ENCODE results near the gene ATL2.

DNA sequence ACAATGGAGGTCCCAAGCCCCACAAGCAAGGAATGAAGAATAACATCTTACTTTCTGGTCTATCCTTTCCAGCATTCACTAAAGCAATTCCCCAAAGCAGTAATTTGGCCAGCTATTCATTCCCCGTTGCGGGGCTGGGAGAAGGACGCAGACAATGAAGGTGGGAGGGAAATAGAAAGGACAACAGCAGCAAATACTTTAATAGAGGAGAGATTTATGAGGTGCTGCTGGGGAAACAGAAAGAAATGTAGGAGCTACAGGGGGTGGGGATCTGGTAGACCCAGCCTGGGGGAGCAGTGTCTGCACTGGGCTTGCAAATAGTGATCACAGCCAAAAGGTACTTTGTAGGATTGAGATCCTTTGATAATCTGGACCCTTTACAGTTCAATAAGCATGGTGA, 13.9 kb upstream of the ATL2 start:
- no peak for TF ChIP-seq MAX (IDR thresholded peaks at IDR 0.05)
- no peak for TF ChIP-seq FOXM1 (IDR thresholded peaks at IDR 0.05; ENCODE audit: borderline replicate concordance, low read depth)
- TF ChIP-seq CEBPB (IDR thresholded peaks at IDR 0.05), result no peak
- TF ChIP-seq TAF1 (IDR thresholded peaks at IDR 0.05; ENCODE audit: low read depth), result no peak
- TF ChIP-seq EP300 (IDR thresholded peaks at IDR 0.05; ENCODE audit: borderline replicate concordance), result no peak
- TF ChIP-seq, protein P1, sequence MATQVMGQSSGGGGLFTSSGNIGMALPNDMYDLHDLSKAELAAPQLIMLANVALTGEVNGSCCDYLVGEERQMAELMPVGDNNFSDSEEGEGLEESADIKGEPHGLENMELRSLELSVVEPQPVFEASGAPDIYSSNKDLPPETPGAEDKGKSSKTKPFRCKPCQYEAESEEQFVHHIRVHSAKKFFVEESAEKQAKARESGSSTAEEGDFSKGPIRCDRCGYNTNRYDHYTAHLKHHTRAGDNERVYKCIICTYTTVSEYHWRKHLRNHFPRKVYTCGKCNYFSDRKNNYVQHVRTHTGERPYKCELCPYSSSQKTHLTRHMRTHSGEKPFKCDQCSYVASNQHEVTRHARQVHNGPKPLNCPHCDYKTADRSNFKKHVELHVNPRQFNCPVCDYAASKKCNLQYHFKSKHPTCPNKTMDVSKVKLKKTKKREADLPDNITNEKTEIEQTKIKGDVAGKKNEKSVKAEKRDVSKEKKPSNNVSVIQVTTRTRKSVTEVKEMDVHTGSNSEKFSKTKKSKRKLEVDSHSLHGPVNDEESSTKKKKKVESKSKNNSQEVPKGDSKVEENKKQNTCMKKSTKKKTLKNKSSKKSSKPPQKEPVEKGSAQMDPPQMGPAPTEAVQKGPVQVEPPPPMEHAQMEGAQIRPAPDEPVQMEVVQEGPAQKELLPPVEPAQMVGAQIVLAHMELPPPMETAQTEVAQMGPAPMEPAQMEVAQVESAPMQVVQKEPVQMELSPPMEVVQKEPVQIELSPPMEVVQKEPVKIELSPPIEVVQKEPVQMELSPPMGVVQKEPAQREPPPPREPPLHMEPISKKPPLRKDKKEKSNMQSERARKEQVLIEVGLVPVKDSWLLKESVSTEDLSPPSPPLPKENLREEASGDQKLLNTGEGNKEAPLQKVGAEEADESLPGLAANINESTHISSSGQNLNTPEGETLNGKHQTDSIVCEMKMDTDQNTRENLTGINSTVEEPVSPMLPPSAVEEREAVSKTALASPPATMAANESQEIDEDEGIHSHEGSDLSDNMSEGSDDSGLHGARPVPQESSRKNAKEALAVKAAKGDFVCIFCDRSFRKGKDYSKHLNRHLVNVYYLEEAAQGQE (IDR thresholded peaks at IDR 0.05; ENCODE audit: low read depth), result no peak
- TF ChIP-seq EGR1 (IDR thresholded peaks at IDR 0.05), result no peak
- no peak for TF ChIP-seq ZBTB7A (IDR thresholded peaks at IDR 0.05; ENCODE audit: low read depth)
- TF ChIP-seq, protein P2, sequence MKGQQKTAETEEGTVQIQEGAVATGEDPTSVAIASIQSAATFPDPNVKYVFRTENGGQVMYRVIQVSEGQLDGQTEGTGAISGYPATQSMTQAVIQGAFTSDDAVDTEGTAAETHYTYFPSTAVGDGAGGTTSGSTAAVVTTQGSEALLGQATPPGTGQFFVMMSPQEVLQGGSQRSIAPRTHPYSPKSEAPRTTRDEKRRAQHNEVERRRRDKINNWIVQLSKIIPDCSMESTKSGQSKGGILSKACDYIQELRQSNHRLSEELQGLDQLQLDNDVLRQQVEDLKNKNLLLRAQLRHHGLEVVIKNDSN (IDR thresholded peaks at IDR 0.05), result no peak
- TF ChIP-seq RAD21 (IDR thresholded peaks at IDR 0.05; ENCODE audit: low read depth), result no peak
- no peak for TF ChIP-seq CREB1 (IDR thresholded peaks at IDR 0.05; ENCODE audit: low read depth)
- no peak for TF ChIP-seq TCF12 (IDR thresholded peaks at IDR 0.05; ENCODE audit: low read depth)
- TF ChIP-seq YY1 (IDR thresholded peaks at IDR 0.05; ENCODE audit: low read depth), result no peak
- TF ChIP-seq TEAD4 (IDR thresholded peaks at IDR 0.05), result no peak
